SH-SY5Y (cell line): Measurements from ENCODE around the gene INSIG2.

ENCODE experiments used
- GATA2 ChIP-seq: IDR thresholded peaks from 2 replicates; pipeline ENCODE4 v1.6.1; 2011; ENCODE audit warnings: mild to moderate bottlenecking, low read depth, low read length
- GATA3 ChIP-seq: IDR thresholded peaks from 2 replicates; pipeline ENCODE4 v1.6.1; 2011; ENCODE audit warnings: low read depth, mild to moderate bottlenecking, low read length, moderate library complexity

The INSIG2 gene

DNA sequence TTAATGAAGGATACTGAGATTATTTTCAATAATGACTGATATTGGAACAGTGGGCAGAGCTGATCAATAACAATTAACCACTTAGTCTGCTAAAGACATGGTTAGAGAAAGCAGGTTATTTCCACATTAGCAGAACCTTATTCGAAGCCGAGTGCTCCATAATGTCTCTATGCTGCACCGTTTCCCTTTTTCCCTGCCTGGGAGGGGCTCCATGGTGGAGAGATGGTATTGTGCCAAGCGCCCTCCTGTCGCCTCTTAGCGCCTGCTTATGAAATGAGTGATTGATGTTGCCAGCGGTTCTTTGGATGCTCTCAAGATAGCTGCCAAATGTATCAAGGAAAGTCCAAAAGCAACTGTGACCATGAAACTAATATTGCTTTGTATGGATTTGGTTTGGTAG is 34.6 kb upstream of the INSIG2 start:
- TF ChIP-seq GATA3 (no peak), GATA2 (no peak)

DNA sequence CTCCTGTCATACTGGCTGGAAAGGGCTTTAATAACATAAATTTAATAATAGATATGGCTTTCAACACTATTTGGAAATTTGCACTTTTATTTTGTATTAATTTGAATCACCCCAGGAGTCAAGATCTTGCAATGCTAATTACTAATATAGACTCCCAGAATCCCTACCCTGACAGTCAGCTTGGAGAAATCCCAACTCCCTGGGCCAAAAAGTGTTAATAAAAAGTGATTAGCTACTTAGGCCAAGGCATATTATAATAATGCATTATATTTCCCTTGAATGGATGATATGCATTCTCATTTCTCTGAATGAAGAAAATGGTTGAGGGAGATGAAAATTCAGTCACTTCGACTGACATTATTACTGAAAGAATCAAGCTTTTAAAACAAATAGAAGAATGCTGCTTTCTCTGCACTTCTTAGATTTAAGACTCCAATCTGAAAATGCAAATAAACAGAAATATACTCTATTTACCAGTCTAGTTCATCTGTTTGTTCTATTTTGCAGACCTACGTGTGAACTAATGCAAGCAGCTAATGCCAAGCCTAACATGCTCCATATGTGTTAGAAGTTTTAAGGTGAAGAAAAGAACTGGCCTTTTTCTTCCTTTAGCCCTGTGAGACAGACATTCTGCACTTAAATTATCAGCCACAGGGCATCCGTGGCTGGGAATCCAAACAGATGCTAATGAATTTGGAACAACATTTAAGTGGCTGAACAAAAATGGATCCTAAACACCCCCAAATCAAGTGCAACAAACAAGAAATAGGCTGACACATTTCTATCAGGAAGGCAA is 33.9 kb upstream of the INSIG2 start:
- no peak for TF ChIP-seq GATA3
- TF ChIP-seq GATA2: no peak

DNA sequence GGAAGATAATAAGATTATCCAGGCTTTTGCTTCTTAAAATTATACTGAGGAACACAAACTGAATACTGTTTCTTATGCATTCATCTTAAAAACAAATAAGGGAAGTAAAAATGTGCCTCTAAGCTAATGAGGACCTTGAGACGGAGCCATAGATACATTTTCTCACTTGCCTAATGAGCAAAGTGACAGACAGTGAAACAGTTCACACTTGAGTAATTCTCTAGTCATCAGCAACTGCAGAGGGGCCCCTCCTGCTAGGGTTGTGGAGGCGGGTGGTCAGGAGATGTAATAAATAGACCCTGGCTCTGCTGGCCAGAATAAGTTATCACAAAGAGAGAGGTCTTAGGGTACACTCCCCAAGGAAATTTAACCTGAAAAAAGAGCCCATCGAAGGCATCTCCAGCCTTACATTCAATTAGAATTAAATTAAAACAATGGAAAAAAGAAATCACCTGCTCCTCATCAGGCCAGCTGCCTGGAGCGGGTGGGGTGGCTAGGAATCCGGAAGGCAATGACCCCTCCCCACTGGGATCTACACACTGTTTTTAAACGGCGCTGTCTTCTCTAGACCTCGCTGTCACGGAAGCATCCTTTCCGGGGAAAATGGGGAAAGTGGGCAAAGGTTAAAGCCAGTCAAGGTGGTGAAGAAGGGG is 32.6 kb upstream of the INSIG2 start:
- TF ChIP-seq GATA2: no peak
- TF ChIP-seq GATA3: no peak

DNA sequence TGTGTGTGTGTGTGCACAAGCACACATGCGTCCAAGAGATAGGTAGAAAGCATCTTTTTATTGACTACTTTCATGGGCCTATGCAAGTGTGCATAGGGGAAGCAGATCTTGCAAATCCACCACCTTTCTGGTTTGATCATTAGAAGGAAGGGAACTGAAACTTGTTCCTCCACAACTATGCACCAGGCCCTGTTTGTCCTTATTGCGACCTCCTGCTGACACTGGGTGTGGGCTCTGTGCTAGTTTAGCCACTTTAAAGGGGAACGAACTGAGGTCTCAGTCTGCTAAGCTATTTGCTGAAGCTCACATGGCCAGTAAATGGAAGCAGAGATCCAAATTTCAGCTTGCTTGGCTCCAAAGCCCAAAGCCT is 32.1 kb upstream of the INSIG2 start:
- TF ChIP-seq GATA3 (no peak), GATA2 (no peak)

DNA sequence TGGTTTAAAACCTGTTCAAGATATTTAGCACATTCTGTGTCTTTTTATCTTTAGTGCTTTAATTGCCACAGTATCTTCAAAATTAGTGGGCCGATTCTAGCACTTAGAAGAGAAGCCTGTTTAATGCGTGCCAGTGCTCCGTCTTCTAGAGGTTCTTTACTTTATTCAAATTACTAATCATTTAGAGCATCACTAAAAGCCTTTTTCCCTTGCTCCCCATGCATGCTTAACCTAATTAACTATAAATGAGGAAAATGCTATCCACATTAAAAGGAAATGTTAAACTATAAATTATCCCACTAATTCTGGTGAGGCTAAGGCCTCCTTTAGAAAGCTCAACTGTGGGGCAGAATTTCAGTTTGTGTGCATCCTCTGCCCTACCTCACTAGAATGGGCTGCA is 31.5 kb upstream of the INSIG2 start:
- no peak for TF ChIP-seq GATA3
- TF ChIP-seq GATA2: no peak

DNA sequence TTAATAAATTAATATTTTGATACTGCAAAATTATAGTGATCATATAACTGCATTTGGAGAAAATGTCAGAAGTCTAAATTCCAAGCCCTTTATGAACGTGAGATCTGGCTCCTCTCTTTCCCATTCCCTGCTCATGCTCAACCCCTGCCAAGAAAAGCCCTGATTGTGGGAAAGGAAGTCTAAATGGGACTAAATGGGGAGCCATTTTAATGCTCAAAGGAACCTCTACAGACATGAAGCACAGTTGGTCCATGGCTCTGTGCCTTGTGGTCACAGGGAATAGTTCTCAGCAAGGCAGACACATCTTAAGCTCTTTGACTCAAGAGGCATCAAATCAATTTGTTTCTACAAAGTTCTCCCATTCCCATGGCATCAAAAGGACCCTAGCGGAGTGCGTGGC is 29.3 kb upstream of the INSIG2 start:
- TF ChIP-seq GATA3 (no peak), GATA2 (no peak)

DNA sequence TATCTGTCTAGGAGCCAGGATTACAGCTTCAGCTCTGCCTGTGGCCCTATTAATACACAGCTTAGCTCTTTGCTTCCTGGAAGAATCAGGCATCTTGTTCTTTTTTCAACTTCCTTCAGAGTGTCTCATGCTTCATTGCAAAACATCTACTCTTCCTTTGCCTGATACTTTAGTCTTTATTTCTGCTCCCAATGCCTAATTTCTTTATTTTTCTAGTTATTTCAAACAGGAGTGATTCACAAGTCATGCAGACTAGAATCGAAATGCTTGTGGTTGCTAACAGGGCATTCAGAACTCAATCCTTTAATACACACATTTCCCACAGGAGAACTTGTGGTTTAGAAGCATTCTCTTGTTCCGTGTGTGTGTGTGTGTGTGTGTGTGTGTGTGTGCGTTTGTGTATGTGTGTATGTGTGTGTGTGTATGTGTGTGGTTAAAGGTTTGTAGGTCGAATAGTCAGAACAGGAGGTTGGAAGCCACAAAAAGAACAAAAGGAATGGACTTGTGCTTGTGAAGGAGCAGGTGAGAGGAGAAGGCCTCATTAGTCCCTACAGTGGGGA is 28.3 kb upstream of the INSIG2 start:
- TF ChIP-seq GATA3 (no peak), GATA2 (no peak)

DNA sequence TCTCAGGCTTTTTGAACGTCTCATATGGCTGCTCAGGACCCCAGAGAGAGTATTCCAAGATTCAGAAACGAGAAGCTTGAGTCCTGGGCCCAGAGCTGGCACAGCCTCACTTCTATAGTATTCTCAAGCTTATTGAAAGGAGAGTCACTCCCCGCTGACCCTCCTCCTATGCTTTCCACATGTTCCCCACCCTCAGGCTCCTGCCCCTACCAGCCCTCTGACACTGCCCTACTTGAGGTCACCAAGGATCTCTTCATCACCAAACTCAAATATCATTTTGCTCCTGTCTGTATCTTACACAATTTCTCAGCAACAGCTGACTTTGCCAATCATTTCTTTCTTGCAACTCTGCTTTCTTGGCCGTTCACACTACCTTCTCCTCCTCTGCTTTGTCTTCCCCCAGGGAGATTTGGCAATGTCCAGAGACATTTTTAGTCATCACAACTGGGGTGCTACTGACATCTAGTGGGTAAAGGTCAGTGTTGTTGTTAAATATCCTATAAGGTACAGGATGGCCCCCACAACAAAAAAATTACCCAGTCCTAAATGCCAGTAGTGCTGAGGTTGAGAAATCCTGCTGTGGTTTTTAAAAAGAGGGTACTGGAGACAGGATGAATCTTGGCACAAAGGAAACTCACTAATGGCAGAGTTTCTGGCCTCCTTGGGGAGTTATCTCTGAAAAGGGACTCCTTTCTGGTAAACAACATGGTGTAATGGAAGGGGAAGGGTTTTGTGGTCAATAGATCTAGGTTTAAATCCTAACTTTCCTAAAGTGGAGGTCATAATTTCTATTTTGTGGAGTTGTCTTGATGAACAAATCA is 26.9 kb upstream of the INSIG2 start:
- no peak for TF ChIP-seq GATA3

DNA sequence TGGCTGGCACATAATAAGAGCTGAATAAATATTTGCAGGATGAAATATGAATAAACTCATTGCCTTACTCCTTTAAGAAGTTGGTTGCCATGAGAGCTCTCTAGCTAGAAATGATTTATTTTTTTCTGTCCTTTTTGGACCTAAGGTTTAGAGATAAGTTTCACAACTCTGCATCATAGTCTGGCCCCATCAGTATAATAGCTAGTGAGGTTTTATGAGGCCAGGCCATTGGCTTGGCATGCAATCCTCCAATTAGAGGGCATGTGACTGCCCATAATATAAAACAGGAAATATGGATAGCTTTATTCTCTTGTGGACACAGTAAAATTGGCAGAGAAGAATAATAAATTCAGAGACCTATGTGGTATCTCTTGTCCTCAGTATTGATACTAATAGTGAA is 26.2 kb upstream of the INSIG2 start:
- TF ChIP-seq GATA3 (no peak), GATA2 (no peak)

DNA sequence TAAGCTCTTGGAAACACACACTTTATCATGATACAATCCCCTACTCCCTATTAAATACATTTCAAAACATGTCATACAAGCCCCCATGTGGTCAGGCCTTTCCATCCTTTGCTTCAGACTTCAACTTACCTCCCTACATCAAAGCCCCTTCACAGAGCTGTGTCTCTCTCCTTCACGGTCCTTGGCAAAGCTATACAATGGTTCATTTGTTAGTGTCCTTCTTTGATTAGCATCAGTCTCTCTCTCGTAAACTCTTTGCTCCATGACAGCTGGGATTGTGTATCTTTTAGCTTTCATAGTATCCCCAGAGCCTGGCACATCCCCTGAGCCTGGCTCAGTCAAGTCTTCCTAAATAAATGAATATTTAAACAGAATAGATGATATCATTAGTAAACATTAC is 25.6 kb upstream of the INSIG2 start:
- TF ChIP-seq GATA3 (no peak), GATA2 (no peak)

DNA sequence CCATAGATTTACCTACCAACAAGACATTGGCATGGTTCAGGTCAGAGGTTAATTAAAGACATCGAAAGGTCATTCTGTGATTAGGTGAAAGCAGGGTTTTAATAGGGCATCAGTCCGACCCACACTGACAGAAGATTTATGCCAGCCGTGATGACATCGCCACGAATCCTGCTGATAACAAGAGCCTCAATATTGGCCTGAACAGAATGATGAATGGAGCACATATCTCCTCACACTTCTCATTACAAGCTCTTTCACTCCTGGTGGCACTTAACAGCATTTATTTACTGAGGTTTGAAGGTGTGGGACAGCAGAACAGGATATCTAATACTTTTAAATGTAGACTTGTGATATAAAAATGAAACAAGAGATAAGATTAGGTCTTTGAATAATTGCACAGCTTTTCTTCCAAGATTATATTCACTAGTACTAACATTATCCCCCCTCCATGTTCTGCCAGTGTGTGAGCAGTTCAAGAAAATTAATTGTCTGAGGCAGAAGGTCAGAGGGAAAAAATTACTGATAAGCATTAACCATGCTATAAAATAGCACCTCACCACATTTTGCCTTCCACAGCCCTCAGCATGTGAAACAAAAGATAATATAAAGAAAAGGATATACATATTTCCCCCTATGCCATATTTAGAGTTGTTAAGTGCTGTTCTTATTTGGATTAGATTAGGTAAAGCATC is 23.1 kb upstream of the INSIG2 start:
- TF ChIP-seq GATA2: no peak
- no peak for TF ChIP-seq GATA3

DNA sequence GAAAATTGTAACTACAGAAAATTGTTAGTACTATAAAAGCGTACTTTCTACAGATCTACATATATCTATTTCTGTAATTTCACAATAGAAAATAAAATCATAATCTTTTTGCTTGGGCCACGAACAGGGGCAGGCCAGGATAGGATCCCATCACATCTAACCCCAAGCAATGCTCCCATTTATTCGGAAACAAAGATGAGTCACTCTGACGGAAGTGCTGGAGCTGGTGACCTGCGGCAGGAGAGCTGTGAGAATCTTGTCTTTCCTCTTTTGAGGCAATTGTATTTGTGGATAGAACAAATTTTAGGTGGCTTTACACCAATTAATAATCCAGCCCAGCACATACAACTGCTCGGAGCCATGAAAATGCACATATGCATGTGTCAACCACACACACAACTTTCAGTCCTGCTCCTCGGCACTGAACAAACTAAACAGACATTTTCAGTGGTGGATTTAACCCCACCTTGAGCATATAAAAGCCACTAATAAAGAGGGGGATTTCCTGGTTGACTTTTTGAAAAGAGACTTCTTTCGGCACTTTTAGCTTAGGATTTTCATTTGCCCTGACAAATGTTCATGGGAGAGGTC is 22.3 kb upstream of the INSIG2 start:
- TF ChIP-seq GATA3 (no peak), GATA2 (no peak)

DNA sequence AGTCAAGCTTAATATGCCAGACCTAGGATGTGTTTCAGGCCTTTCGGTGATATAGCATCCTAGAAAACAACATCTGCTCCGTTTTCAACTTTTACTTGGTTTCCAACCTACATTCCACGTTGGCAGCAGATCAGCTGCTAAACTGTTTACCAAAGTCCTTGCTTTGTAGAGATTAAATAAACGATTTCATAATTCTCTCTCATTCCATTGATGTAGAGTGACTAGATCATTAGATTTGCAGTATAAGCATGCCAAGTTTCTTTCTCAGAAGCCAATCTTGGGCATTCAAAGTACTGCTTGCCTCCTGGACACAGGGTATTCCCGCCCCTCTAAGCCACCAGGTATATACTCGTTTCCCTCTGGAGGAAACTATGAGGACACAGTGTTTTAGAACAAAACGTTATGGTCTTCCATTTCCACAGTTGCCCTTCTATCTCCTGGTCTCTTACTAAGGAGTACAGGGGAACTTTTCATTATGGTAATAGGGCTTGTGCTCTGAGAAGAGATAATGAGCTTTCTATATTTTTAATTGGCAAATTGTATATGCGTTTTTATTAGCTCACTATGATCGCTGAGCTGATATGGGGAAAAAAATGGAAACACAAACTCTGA is 10.5 kb upstream of the INSIG2 start:
- no peak for TF ChIP-seq GATA3
- TF ChIP-seq GATA2: no peak

DNA sequence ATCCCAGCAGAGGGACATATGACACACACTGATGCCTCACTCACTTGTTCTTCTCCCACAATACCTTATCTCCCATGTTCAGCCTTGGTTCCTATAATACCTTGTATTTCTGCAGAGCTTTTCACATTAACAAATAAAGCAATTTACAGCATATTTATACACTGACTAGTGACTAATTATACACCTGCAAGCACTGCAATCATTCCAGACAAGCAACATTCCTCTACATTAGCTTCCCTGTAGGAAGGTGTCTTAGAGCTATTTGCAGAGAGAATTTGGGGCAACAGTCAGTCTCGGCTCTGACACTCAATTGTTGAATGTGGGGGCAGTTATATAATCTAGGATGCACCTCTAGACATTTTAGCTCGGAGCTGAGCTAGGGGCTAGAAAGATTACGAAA is 9.5 kb upstream of the INSIG2 start:
- TF ChIP-seq GATA2: no peak
- TF ChIP-seq GATA3: no peak

DNA sequence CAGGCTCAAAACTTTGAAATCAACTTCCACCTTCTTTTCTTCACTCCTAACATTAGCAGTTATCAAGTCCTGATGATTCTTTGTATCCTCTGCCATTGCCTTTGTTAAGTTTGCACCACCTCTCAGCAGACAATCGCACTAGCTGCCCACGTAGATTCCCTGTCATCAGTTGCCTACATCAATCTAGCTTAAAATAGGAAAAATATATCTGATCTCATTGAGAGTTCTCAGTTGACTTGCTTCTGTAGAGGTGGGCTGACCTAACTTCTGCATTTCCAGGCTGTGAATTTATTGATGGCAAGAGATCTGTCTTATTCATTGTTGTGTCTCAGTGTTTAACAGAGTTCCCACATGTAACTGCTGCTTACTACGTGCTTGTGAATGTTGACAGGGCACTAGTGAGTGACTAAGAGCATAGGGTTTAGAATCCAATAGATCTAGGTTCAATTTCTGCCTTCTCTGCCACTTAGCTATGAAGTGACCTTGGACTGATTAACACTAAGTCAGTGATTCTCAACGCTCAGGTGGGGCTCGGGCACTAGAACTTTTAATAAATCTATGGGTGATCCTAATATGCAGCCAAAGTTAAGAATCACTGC is 3.7 kb upstream of the INSIG2 start:
- TF ChIP-seq GATA3 (no peak), GATA2 (no peak)
